Activated naive CD8-positive, alpha-beta T cell (primary cell): ENCODE results near the gene FALEC.

Source experiments
- H3K27ac Mint-ChIP-seq: one replicate; pipeline ENCODE4 v1.8.0; 2021; ENCODE audit warnings: mixed read lengths
- H3K27me3 Mint-ChIP-seq: one replicate; pipeline ENCODE4 v1.8.0; 2021; ENCODE audit warnings: mixed read lengths
- H3K36me3 Mint-ChIP-seq: one replicate; pipeline ENCODE4 v1.8.0; 2021; ENCODE audit warnings: mixed read lengths
- H3K4me1 Mint-ChIP-seq: one replicate; pipeline ENCODE4 v1.8.0; 2021; ENCODE audit warnings: low read depth, mixed read lengths
- H3K4me3 Mint-ChIP-seq: one replicate; pipeline ENCODE4 v1.8.0; 2021; ENCODE audit warnings: mild to moderate bottlenecking, mixed read lengths
- H3K9me3 Mint-ChIP-seq: one replicate; pipeline ENCODE4 v1.8.0; 2021; ENCODE audit warnings: low read depth, mixed read lengths

The FALEC gene

GRCh38 chr1:150525348-150525747 lies 9.8 kb downstream of the FALEC start:
- Mint-ChIP-seq H3K9me3 (no peaks in the 10 kb centered on the region), H3K27me3 (no peaks in the 10 kb centered on the region), H3K27ac (no peak overlapping the region), H3K4me3 (no peak overlapping the region), H3K4me1 (no peaks in the 10 kb centered on the region), H3K36me3 (no peaks in the 10 kb centered on the region)

GRCh38 chr1:150528196-150528595 lies 12.6 kb downstream of the FALEC start:
- Mint-ChIP-seq H3K4me1 (peaks cover 2% of the 10 kb centered on the region), H3K36me3 (no peaks in the 10 kb centered on the region), H3K27ac (no peak overlapping the region), H3K27me3 (no peaks in the 10 kb centered on the region), H3K9me3 (no peaks in the 10 kb centered on the region), H3K4me3 (no peak overlapping the region)

GRCh38 chr1:150529017-150529416 lies 13.5 kb downstream of the FALEC start:
- Mint-ChIP-seq H3K27ac (no peak overlapping the region), H3K27me3 (no peaks in the 10 kb centered on the region), H3K4me1 (peaks cover 2% of the 10 kb centered on the region), H3K4me3 (no peak overlapping the region), H3K36me3 (no peaks in the 10 kb centered on the region), H3K9me3 (no peaks in the 10 kb centered on the region)

GRCh38 chr1:150530491-150531159 lies 15.1 kb downstream of the FALEC start:
- Mint-ChIP-seq H3K4me3 (no peak overlapping the region), H3K4me1 (peaks cover 2% of the 10 kb centered on the region), H3K27ac (no peak overlapping the region)

GRCh38 chr1:150532860-150533259 lies 17.3 kb downstream of the FALEC start:
- H3K36me3 Mint-ChIP-seq = no peaks in the 10 kb centered on the region
- no peak overlapping the region for H3K27ac Mint-ChIP-seq
- H3K9me3 Mint-ChIP-seq = no peaks in the 10 kb centered on the region
- H3K4me1 Mint-ChIP-seq = peaks cover 2% of the 10 kb centered on the region
- no peak overlapping the region for H3K4me3 Mint-ChIP-seq
- H3K27me3 Mint-ChIP-seq = peaks cover 2% of the 10 kb centered on the region

More at GRCh38 chr1:150530491-150531159, 15.1 kb downstream of the FALEC start:
- no peaks in the 10 kb centered on the region for H3K36me3 Mint-ChIP-seq
- no peaks in the 10 kb centered on the region for H3K27me3 Mint-ChIP-seq
- H3K9me3 Mint-ChIP-seq = no peaks in the 10 kb centered on the region

GRCh38 chr1:150534002-150534401 lies 18.4 kb downstream of the FALEC start:
- Mint-ChIP-seq H3K4me1 (peaks cover 2% of the 10 kb centered on the region), H3K36me3 (no peaks in the 10 kb centered on the region), H3K27ac (no peak overlapping the region), H3K4me3 (no peak overlapping the region), H3K27me3 (peaks cover 2% of the 10 kb centered on the region), H3K9me3 (no peaks in the 10 kb centered on the region)

- no peaks in the 10 kb centered on the region for H3K9me3 Mint-ChIP-seq
- H3K4me3 Mint-ChIP-seq = no peak overlapping the region
These were observed 20.1 kb downstream of the FALEC start for GRCh38 chr1:150535511-150536287.

GRCh38 chr1:150536836-150537731 lies 21.5 kb downstream of the FALEC start:
- H3K27ac Mint-ChIP-seq = no peak overlapping the region
- peaks cover 2% of the 10 kb centered on the region for H3K27me3 Mint-ChIP-seq
- H3K9me3 Mint-ChIP-seq = no peaks in the 10 kb centered on the region
- no peak overlapping the region for H3K4me3 Mint-ChIP-seq
- H3K4me1 Mint-ChIP-seq = peaks cover 2% of the 10 kb centered on the region
- H3K36me3 Mint-ChIP-seq = no peaks in the 10 kb centered on the region

More at GRCh38 chr1:150535511-150536287, 20.1 kb downstream of the FALEC start:
- peaks cover 2% of the 10 kb centered on the region for H3K27me3 Mint-ChIP-seq
- H3K4me1 Mint-ChIP-seq = peaks cover 2% of the 10 kb centered on the region
- no peaks in the 10 kb centered on the region for H3K36me3 Mint-ChIP-seq
- H3K27ac Mint-ChIP-seq = no peak overlapping the region

- no peaks in the 10 kb centered on the region for H3K36me3 Mint-ChIP-seq
- peaks cover 2% of the 10 kb centered on the region for H3K27me3 Mint-ChIP-seq
- H3K4me1 Mint-ChIP-seq = no peaks in the 10 kb centered on the region
- H3K4me3 Mint-ChIP-seq = no peak overlapping the region
- H3K9me3 Mint-ChIP-seq = no peaks in the 10 kb centered on the region
- H3K27ac Mint-ChIP-seq = no peak overlapping the region
These were observed 22.5 kb downstream of the FALEC start for GRCh38 chr1:150537732-150538684.

- Mint-ChIP-seq H3K9me3 (no peaks in the 10 kb centered on the region), H3K27me3 (peaks cover 15% of the 10 kb centered on the region), H3K36me3 (no peaks in the 10 kb centered on the region), H3K4me1 (peaks cover 3% of the 10 kb centered on the region), H3K4me3 (no peak overlapping the region), H3K27ac (no peak overlapping the region)
These were observed 28.1 kb downstream of the FALEC start for GRCh38 chr1:150543500-150544143.

GRCh38 chr1:150544204-150544603 lies 28.7 kb downstream of the FALEC start:
- no peaks in the 10 kb centered on the region for H3K36me3 Mint-ChIP-seq
- no peaks in the 10 kb centered on the region for H3K9me3 Mint-ChIP-seq
- H3K4me3 Mint-ChIP-seq = no peak overlapping the region
- peaks cover 15% of the 10 kb centered on the region for H3K27me3 Mint-ChIP-seq
- no peak overlapping the region for H3K27ac Mint-ChIP-seq
- H3K4me1 Mint-ChIP-seq = peaks cover 3% of the 10 kb centered on the region

GRCh38 chr1:150545486-150546032 lies 30.0 kb downstream of the FALEC start:
- Mint-ChIP-seq H3K27me3 (peaks cover 20% of the 10 kb centered on the region), H3K36me3 (no peaks in the 10 kb centered on the region), H3K4me3 (no peak overlapping the region), H3K4me1 (peaks cover 9% of the 10 kb centered on the region), H3K27ac (no peak overlapping the region), H3K9me3 (no peaks in the 10 kb centered on the region)

- H3K9me3 Mint-ChIP-seq = no peaks in the 10 kb centered on the region
These were observed 30.9 kb downstream of the FALEC start for GRCh38 chr1:150546294-150546937.

More at GRCh38 chr1:150546294-150546937, 30.9 kb downstream of the FALEC start:
- H3K4me1 Mint-ChIP-seq = peaks cover 16% of the 10 kb centered on the region
- H3K36me3 Mint-ChIP-seq = no peaks in the 10 kb centered on the region
- no peak overlapping the region for H3K27ac Mint-ChIP-seq
- H3K27me3 Mint-ChIP-seq = peaks cover 20% of the 10 kb centered on the region
- no peak overlapping the region for H3K4me3 Mint-ChIP-seq
